ENCODE data around the gene ACTN4.
"Not testable (repeated sequence)": the region's sequence is repeated elsewhere in the genome, so short reads cannot be mapped to it uniquely, and the experiment has no call there.

The ACTN4 gene

GRCh38 chr19:38647368-38647965 lies at the start of gene ACTN4:
TSS of gene ACTN4 (plus strand) at chr19:38647649. CDS start at chr19:38647746, 97 bp downstream.
- peak; percentile 98 for DNase-seq (ENCODE audit: low spot score)

- DNase-seq (ENCODE audit: low spot score) = no peak
Observed at GRCh38 chr19:38599722-38600121, 47.7 kb upstream of the ACTN4 start.

- DNase-seq (ENCODE audit: low spot score) = not testable (repeated sequence)
Observed at GRCh38 chr19:38602856-38603255, 44.6 kb upstream of the ACTN4 start.

DNA sequence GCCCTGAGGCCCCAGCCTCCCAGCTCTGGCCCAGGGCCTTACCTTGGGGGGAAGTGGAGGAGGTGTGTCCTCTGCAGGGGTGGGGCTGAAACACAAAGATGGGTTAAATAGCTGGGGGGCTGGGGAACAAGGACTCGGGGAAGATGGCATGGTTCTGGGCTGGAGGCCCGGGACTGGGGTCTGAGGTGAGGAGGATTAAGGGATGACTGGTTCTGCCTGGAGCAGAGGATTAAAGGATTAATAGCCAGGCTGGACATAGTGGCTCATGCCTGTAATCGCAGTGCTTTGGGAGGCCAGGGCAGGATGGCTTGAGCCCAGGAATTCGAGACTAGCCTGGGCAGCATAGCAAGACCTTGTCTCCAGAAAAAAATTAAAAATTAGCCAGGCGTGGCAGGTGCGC lies 41.3 kb upstream of the ACTN4 start:
- no peak for DNase-seq (ENCODE audit: low spot score)

- DNase-seq (ENCODE audit: low spot score) = no peak
Observed at GRCh38 chr19:38614289-38614688, 33.2 kb upstream of the ACTN4 start.

DNA sequence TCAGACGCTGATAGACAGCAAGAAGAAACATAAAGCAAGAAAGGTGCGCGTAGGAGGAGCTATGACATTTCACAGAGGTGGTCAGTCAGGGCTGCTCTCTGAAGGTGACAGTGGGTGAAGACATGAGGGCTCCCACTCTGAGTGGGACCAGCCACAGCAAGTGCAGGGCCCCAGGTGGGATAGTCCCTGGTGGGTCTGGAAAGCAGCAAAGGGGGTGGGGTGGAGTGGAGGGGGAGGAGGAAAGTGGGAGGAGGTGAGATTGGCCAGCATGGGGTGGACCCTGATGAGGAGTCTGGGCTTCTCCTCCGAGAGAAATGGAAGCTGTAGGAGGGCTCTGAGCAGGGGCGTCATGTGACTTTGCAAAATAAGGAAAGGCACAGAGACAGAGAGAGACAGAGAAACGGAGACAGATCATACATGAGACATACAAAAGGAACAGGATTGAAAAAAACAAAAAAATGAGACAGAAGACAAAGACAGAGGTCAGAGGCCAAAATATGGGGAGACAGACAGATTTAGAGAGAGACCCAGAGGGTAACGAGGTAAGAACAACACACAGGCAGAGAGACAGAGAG lies 32.4 kb upstream of the ACTN4 start:
- no peak for DNase-seq (ENCODE audit: low spot score)

- DNase-seq (ENCODE audit: low spot score) = no peak
Observed at GRCh38 chr19:38616265-38616664, 31.2 kb upstream of the ACTN4 start.

DNA sequence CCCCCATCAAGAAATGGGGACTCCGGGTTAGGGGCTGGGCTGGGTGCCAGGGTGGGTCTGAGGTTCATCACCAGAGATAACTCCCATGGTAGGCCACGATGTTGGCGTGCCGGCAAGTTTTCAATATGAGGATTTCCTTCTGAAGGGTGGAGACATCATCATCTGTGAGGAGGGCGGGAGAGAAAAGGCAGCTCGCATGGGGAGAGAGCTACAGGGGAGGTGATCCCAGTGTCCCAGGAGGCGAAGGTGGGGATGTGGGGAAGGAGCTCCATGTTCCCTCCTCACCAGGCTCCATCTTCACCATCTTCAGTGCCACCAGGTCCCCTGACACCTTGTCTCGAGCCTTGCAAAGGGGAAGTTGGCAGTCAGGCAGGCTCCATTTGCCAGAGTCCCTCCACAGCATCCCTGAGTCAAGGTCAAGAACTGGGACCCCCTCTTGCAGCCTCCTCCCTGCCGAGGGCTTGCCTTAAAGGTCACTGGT lies 30.1 kb upstream of the ACTN4 start:
- no peak for DNase-seq (ENCODE audit: low spot score)

GRCh38 chr19:38617764-38618589 lies 29.5 kb upstream of the ACTN4 start, which contains the start of gene MAP4K1:
TSS of gene MAP4K1 (minus strand) at chr19:38617953. CDS start at chr19:38617895, 58 bp downstream.
- peak; percentile 18 for DNase-seq (ENCODE audit: low spot score)

DNA sequence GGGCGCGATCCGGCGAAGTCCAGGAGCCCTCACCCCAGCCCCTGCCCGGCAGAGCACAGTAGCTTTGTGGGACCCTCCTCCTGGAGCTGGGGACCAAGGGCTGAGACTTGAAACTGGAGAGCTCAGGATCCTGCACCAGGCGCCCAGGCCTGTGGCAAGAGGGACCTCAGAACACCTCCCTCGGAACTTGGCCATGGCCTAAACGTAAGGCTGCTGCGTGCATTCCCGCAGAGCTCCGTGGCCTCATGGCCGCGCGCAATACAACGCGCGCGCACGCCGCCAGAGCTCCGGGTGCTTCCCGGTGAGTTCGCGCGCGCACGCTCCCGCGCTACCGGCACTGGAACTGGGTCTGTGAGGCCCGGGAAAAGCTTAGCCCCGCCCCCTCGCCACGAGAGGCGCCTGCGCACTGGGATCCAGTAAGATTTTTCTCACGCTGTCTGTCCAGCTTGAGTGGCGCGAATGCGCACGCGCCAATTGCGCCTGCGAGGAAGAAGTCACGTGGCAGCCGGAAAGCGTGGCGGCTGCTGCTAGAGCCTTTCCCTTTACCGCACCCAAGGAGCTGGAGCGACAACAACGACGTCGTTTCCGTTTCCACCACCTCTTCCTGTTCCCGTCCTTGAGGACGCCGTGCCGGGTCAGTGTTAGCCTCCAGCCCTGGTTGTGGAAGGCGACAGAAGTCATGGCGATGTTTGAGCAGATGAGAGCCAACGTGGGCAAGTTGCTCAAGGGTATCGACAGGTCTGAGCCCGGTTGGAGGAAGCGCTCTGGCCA lies 28.7 kb upstream of the ACTN4 start, which contains the start of gene EIF3K:
Gene EIF3K (plus strand): TSS at position 599 of the 771 bp plus-strand sequence. CDS start 81 bp downstream, at position 680.
- DNase-seq (ENCODE audit: low spot score) = peak; percentile 99

- no peak for DNase-seq (ENCODE audit: low spot score)
Observed at GRCh38 chr19:38619361-38620174, 27.9 kb upstream of the ACTN4 start.

DNA sequence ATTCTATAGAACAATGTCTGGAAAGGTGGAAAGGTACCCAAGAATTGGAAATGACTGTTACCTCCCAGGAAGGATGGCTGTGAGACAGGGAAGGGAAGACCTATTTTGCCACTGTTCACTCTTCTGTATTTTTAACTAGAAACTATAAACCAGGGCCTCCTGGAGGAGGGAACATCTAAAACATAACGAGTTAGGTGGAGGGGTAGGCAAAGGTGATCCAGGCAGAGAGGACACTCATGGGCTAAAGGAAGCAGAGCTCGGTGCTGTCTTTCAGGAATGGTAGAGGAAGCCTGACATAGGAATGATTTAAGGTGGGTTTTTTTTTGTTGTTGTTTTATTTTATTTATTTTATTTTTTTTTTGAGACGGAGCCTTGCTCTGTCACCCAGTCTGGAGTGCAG lies 22.6 kb upstream of the ACTN4 start:
- no peak for DNase-seq (ENCODE audit: low spot score)

DNA sequence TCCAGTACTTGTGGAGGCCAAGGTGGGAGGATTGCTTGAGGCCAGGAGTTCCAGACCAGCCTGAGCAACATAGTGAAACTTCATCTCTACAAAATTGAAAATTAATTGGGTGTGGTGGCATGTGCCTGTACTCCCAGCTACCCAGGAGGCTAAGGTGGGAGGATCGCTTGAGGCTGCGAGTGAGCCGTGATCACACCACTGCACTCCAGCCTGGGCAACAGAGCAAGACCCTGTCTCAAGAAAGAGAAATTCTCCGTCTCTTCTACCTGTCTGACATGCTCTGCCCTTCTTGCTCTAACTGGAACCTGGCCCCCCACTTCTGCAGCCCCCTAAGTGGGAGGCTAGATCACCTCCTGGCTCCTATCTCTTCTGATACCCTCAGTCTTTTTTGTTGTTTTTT lies 21.0 kb upstream of the ACTN4 start:
- no peak for DNase-seq (ENCODE audit: low spot score)

- no peak for DNase-seq (ENCODE audit: low spot score)
Observed at GRCh38 chr19:38629568-38629967, 17.9 kb upstream of the ACTN4 start.

- DNase-seq (ENCODE audit: low spot score) = not testable (repeated sequence)
Observed at GRCh38 chr19:38631301-38631700, 16.1 kb upstream of the ACTN4 start.

GRCh38 chr19:38631811-38632475 lies 15.5 kb upstream of the ACTN4 start:
- DNase-seq (ENCODE audit: low spot score) = peak; percentile 63

GRCh38 chr19:38632476-38633213 lies 14.8 kb upstream of the ACTN4 start:
- no peak for DNase-seq (ENCODE audit: low spot score)

DNA sequence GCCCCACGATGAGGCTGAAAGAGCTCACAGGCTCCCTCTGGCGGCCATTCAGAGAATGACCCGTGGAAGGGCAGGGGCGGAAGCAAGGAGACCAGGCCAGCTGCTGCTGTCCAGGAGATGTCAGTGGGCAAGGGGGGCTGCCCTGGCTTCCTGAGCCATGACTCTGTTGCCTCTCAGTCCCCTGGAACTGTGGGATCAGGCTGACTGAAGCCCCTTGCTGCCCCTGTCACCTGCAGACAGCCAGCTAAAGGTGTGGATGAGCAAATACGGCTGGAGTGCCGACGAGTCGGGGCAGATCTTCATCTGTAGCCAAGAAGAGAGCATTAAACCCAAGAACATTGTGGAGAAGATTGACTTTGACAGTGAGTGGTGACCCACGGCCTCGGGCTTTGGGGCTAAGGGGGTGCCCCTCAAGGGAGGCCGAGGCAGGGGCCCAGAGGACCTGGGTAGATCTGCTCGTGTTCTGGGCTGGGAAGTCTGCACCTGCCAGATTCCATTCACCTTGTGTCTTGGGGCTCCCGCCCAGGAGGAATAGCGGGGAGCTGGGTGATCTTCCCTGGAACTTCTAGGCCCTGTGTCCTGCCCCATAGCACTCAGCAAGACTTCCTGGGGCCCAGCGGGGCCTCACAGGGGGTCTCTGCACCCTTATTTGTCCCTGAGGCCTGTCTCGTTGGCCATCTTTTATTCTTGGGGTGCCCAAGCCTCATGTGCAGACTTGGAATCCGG lies 12.5 kb upstream of the ACTN4 start:
- peak; percentile 72 for DNase-seq (ENCODE audit: low spot score)

Measured in kidney tubule cell (primary cell).